Measurements from ENCODE around the gene F10.

F10 gene

DNA sequence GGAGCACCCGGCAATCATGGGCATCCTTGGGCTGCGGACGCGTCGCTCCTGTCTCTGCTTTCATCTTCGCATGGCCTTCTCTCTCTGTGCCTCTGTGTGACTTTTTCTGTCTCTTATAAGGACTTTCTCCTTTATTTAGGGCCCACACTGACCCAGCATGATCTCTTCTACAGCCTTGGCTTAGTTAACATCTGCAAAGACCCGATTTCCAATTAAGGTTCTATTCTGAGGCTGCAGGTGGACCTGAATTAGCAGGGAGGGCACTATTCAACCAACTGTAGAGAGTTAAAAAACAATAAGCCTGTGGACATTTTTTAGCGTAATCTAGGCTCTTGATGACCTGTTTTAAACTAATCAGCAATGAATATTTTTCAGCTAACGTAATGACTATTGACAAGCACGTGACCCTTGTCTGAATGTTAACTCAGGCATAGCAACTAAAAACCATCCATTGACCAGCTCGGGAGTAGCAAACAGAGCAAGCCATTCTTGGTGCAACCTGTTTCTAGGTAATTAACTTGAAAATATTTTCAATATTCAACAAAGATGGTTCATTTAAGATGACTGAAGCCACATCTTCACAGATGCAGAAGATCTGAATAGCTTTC lies 15.2 kb downstream of the F10 start:
- DNase-seq (ENCODE audit: low spot score), result no peak

GRCh38 chr13:113138792-113139551 lies 16.4 kb downstream of the F10 start:
- no peak for DNase-seq (ENCODE audit: low spot score)

DNA sequence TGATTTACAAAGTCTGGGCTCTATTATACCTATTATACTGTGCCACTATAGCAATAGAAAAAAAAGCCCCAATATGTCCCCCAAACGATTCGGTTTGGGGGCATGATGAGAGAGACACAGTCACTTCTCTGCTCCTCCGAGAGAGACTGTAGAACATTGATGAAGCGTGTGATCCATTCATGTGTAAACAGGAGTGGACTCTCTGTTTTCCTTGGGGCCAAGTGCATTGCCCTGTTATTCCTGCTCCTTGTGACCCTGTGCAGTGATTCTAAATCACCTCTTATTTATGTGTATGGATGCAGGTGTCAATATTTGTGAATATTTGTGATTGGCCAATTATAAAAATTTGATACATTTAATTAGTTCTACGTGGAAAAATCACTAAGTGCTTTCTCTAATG lies 17.0 kb downstream of the F10 start:
- DNase-seq (ENCODE audit: low spot score), result no peak

GRCh38 chr13:113140677-113141600 lies 18.3 kb downstream of the F10 start:
- no peak for DNase-seq (ENCODE audit: low spot score)

GRCh38 chr13:113141601-113141970 lies 19.0 kb downstream of the F10 start:
- DNase-seq (ENCODE audit: low spot score), result no peak

GRCh38 chr13:113142876-113143275 lies 20.3 kb downstream of the F10 start:
- no peak for DNase-seq (ENCODE audit: low spot score)

- DNase-seq (ENCODE audit: low spot score), result no peak
Observed at GRCh38 chr13:113143466-113144254, 21.1 kb downstream of the F10 start.

DNA sequence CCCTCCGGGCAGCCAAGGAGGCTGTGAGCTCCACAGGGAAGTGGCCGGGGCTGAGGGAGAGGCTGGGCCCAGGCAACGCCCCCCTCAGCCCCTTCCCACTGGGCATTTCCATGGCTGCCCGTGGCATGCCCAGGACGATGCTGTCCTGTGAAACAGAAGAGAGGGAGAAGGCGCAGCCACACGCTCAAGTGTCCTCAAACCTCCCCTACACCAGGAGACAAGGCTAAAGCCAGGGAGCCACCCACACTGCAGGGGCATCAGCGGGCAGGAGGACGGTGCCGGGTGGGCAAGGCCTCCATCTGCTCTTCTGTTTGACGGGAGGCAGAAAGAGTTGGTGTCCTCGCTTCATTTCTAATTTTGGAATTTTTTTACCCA lies 21.6 kb downstream of the F10 start:
- no peak for DNase-seq (ENCODE audit: low spot score)

GRCh38 chr13:113145496-113145895 lies 22.9 kb downstream of the F10 start:
- DNase-seq (ENCODE audit: low spot score), result no peak

GRCh38 chr13:113145911-113146598 lies 23.5 kb downstream of the F10 start:
- no peak for DNase-seq (ENCODE audit: low spot score)

GRCh38 chr13:113146750-113147149 lies 24.2 kb downstream of the F10 start:
- no peak for DNase-seq (ENCODE audit: low spot score)

GRCh38 chr13:113147206-113147605 lies 24.6 kb downstream of the F10 start:
- no peak for DNase-seq (ENCODE audit: low spot score)

- DNase-seq (ENCODE audit: low spot score), result no peak
Observed at GRCh38 chr13:113148407-113148806, 25.8 kb downstream of the F10 start.

GRCh38 chr13:113148940-113149503 lies 26.4 kb downstream of the F10 start:
- DNase-seq (ENCODE audit: low spot score), result no peak

- DNase-seq (ENCODE audit: low spot score), result no peak
Observed at GRCh38 chr13:113149711-113150549, 27.3 kb downstream of the F10 start.

- no peak for DNase-seq (ENCODE audit: low spot score)
Observed at GRCh38 chr13:113150550-113151365, 28.2 kb downstream of the F10 start.

- no peak for DNase-seq (ENCODE audit: low spot score)
Observed at GRCh38 chr13:113151745-113152690, 29.4 kb downstream of the F10 start.

- DNase-seq (ENCODE audit: low spot score), result no peak
Observed at GRCh38 chr13:113152691-113152983, 30.0 kb downstream of the F10 start.

Measured in germinal center (tissue), 1 donor.